HUES6 (cell line): ENCODE data around the gene GDE1.
"Not testable (repeated sequence)": the region's sequence is repeated elsewhere in the genome, so short reads cannot be mapped to it uniquely, and the experiment has no call there.

ENCODE experiments used
- H3K27ac ChIP-seq: 2 replicates; pipeline ENCODE4 v1.7.0; 2013; ENCODE audit warnings: low read depth, mild to moderate bottlenecking, low read length, inconsistent platforms
- H3K27me3 ChIP-seq: 2 replicates; pipeline ENCODE4 v1.6.1; 2013; ENCODE audit warnings: low read length; ENCODE audit not compliant: control insufficient read depth, insufficient read depth
- H3K36me3 ChIP-seq: 2 replicates; pipeline ENCODE4 v1.6.1; 2013; ENCODE audit warnings: low read length; ENCODE audit not compliant: control insufficient read depth, insufficient read depth
- H3K4me1 ChIP-seq: 2 replicates; pipeline ENCODE4 v1.6.1; 2013; ENCODE audit warnings: low read length; ENCODE audit not compliant: control insufficient read depth, insufficient read depth
- H3K4me3 ChIP-seq: 2 replicates; pipeline ENCODE4 v1.5.1; 2013; ENCODE audit warnings: low read depth, low read length
- H3K9ac ChIP-seq: one replicate; pipeline ENCODE4 v1.6.1; 2013; ENCODE audit warnings: mild to moderate bottlenecking, low read length
- H3K9me3 ChIP-seq: 2 replicates; pipeline ENCODE4 v1.6.1; 2013; ENCODE audit warnings: low read depth, low read length; ENCODE audit not compliant: control insufficient read depth, insufficient read depth

Gene GDE1

DNA sequence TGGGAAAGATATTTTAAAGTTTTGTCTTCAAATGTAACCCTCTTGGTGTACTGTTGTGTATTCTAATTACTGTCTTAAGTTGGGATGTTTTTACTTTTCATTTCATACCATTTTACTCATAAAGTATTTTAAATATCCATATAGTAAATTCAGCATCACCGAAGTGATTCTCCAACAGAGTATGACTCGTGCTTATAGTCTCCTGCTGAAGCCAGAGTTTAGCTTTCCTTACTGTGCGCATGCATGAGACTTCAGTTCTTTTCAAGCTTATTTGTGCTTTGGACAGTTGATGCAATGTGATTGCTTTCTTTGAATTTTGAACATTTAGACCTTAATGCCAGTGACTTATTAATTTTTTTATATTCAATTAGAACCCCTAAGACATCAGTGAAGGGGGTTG is 26.2 kb upstream of the GDE1 start:
- no peak overlapping the region for H3K27ac ChIP-seq
- H3K9me3 ChIP-seq = no peaks in the 10 kb centered on the region
- peaks cover 71% of the 10 kb centered on the region for H3K36me3 ChIP-seq
- no peak overlapping the region for H3K9ac ChIP-seq
- no peak overlapping the region for H3K4me3 ChIP-seq
- no peaks in the 10 kb centered on the region for H3K4me1 ChIP-seq
- no peaks in the 10 kb centered on the region for H3K27me3 ChIP-seq

GRCh38 chr16:19543278-19543996 is 21.5 kb upstream of the GDE1 start:
- H3K36me3 ChIP-seq = peaks cover 72% of the 10 kb centered on the region
- not testable (repeated sequence) for H3K27me3 ChIP-seq, H3K4me3 ChIP-seq, H3K9me3 ChIP-seq, H3K9ac ChIP-seq, H3K4me1 ChIP-seq, H3K27ac ChIP-seq

GRCh38 chr16:19542138-19542821 is 20.4 kb upstream of the GDE1 start:
- Histone ChIP-seq H3K27me3 (no peaks in the 10 kb centered on the region), H3K4me3 (no peak overlapping the region), H3K9ac (no peak overlapping the region), H3K4me1 (no peaks in the 10 kb centered on the region), H3K9me3 (no peaks in the 10 kb centered on the region), H3K36me3 (peaks cover 70% of the 10 kb centered on the region), H3K27ac (no peak overlapping the region)

GRCh38 chr16:19540241-19540970 is 18.5 kb upstream of the GDE1 start:
- H3K36me3 ChIP-seq = peaks cover 73% of the 10 kb centered on the region
- H3K9ac ChIP-seq = no peak overlapping the region
- no peaks in the 10 kb centered on the region for H3K9me3 ChIP-seq
- H3K27me3 ChIP-seq = no peaks in the 10 kb centered on the region
- no peaks in the 10 kb centered on the region for H3K4me1 ChIP-seq
- no peak overlapping the region for H3K27ac ChIP-seq
- no peak overlapping the region for H3K4me3 ChIP-seq

GRCh38 chr16:19532601-19533000 is 10.7 kb upstream of the GDE1 start:
- Histone ChIP-seq H3K27me3 (no peaks in the 10 kb centered on the region), H3K4me3 (no peak overlapping the region), H3K9ac (no peak overlapping the region), H3K9me3 (no peaks in the 10 kb centered on the region), H3K27ac (no peak overlapping the region), H3K36me3 (peaks cover 41% of the 10 kb centered on the region), H3K4me1 (peaks cover 6% of the 10 kb centered on the region; the same call in 1 of the 2 replicates)

DNA sequence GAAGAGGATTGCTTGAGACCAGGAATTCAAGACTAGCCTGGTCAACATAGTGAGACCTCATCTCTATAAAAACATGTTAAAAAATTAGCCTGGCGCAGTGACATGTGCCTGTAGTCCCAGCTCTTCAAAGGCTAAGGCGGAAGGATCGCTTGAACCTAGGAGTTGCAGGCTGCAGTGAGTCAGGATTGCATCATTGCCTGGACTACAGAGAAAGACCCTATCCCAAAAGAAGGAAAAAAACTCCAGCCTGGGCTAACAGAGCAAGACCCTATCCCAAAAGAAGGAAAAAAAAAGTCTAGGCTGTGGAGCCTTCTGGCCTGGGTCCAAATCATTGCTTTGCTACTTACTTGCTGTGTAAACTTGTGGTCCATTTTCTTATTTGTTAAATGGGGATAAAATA is 6.8 kb upstream of the GDE1 start:
- H3K4me3 ChIP-seq = no peak overlapping the region
- peaks cover 17% of the 10 kb centered on the region for H3K36me3 ChIP-seq

GRCh38 chr16:19527161-19527560 is 5.3 kb upstream of the GDE1 start:
- Histone ChIP-seq H3K27ac (no peak overlapping the region), H3K4me1 (peaks cover 21% of the 10 kb centered on the region), H3K27me3 (no peaks in the 10 kb centered on the region), H3K9me3 (no peaks in the 10 kb centered on the region), H3K4me3 (no peak overlapping the region), H3K36me3 (peaks cover 17% of the 10 kb centered on the region), H3K9ac (no peak overlapping the region)

More for the DNA sequence above, 6.8 kb upstream of the GDE1 start:
- Histone ChIP-seq H3K9me3 (no peaks in the 10 kb centered on the region), H3K9ac (no peak overlapping the region), H3K4me1 (peaks cover 16% of the 10 kb centered on the region), H3K27ac (no peak overlapping the region), H3K27me3 (no peaks in the 10 kb centered on the region)

DNA sequence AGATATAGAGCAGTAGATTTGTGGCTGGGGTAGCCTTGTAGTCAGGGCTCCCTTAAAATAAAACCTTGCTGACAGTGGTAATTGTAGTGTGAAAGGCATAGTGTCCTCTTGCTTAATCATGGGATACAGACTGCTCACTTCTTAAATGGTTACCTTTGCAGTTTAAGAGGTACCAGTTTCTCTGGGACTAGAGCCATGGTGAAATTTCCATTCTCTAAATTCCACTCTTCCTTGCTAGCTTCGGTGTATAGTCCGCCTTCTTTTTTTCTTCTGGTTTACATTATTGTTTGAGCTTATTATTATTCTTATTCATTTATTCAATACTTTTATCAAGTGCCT is 3.5 kb upstream of the GDE1 start:
- H3K4me3 ChIP-seq = peak overlapping the region; percentile 95
- no peaks in the 10 kb centered on the region for H3K9me3 ChIP-seq
- H3K27me3 ChIP-seq = no peaks in the 10 kb centered on the region
- H3K9ac ChIP-seq = peak overlapping the region; percentile 73
- no peak overlapping the region for H3K27ac ChIP-seq
- peaks cover 13% of the 10 kb centered on the region for H3K36me3 ChIP-seq
- H3K4me1 ChIP-seq = peaks cover 26% of the 10 kb centered on the region

GRCh38 chr16:19524616-19525384 is 2.9 kb upstream of the GDE1 start:
- Histone ChIP-seq H3K27me3 (no peaks in the 10 kb centered on the region), H3K4me3 (peak overlapping the region; percentile 95), H3K9ac (peak overlapping the region; percentile 73), H3K9me3 (no peaks in the 10 kb centered on the region), H3K27ac (no peak overlapping the region; the same call in 1 of the 2 replicates), H3K4me1 (peaks cover 26% of the 10 kb centered on the region), H3K36me3 (peaks cover 11% of the 10 kb centered on the region)

GRCh38 chr16:19524356-19524615 is 2.4 kb upstream of the GDE1 start:
- H3K27ac ChIP-seq = no peak overlapping the region; the same call in 1 of the 2 replicates

More at GRCh38 chr16:19524356-19524615, 2.4 kb upstream of the GDE1 start:
- peaks cover 26% of the 10 kb centered on the region for H3K4me1 ChIP-seq
- peak overlapping the region; percentile 73 for H3K9ac ChIP-seq
- H3K36me3 ChIP-seq = peaks cover 9% of the 10 kb centered on the region
- no peaks in the 10 kb centered on the region for H3K27me3 ChIP-seq
- no peaks in the 10 kb centered on the region for H3K9me3 ChIP-seq
- peak overlapping the region; percentile 95 for H3K4me3 ChIP-seq
